Astrocyte of the spinal cord (primary cell): ENCODE results near the gene IL17RB.

Experiments
- DNase-seq: peaks from one replicate; pipeline ENCODE4 v3.0.0; 2011; ENCODE audit warnings: low read depth, low spot score
- H3K4me3 ChIP-seq: 2 replicates; pipeline ENCODE4 v1.5.1; 2011; ENCODE audit warnings: low read depth, mild to moderate bottlenecking, low read length, moderate library complexity
- in situ Hi-C: cut with HindIII; loops from 2 replicates; pipeline ENCODE4 v1.10.0; 2017; ENCODE audit warnings: low sequenced_read_pairs
- TF ChIP-seq, protein P1 (sequence below): IDR thresholded peaks from 2 replicates; pipeline ENCODE4 v1.5.1; 2012; ENCODE audit warnings: low read depth, mild to moderate bottlenecking, low read length, inconsistent platforms

Gene IL17RB

GRCh38 chr3:53817809-53818208 lies 28.6 kb upstream of the IL17RB start:
- in situ Hi-C loops: no loop called here
- TF ChIP-seq, protein P1, sequence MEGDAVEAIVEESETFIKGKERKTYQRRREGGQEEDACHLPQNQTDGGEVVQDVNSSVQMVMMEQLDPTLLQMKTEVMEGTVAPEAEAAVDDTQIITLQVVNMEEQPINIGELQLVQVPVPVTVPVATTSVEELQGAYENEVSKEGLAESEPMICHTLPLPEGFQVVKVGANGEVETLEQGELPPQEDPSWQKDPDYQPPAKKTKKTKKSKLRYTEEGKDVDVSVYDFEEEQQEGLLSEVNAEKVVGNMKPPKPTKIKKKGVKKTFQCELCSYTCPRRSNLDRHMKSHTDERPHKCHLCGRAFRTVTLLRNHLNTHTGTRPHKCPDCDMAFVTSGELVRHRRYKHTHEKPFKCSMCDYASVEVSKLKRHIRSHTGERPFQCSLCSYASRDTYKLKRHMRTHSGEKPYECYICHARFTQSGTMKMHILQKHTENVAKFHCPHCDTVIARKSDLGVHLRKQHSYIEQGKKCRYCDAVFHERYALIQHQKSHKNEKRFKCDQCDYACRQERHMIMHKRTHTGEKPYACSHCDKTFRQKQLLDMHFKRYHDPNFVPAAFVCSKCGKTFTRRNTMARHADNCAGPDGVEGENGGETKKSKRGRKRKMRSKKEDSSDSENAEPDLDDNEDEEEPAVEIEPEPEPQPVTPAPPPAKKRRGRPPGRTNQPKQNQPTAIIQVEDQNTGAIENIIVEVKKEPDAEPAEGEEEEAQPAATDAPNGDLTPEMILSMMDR: no peak
- no peak overlapping the region for H3K4me3 ChIP-seq
- DNase-seq: no peak

GRCh38 chr3:53818221-53819162 lies 27.9 kb upstream of the IL17RB start:
- H3K4me3 ChIP-seq: no peak overlapping the region
- TF ChIP-seq, protein P1: no peak
- in situ Hi-C loops: no loop called here
- DNase-seq: no peak

GRCh38 chr3:53819163-53819868 lies 27.1 kb upstream of the IL17RB start:
- in situ Hi-C loops: no loop called here
- no peak overlapping the region for H3K4me3 ChIP-seq
- DNase-seq: no peak
- TF ChIP-seq, protein P1: no peak

DNA sequence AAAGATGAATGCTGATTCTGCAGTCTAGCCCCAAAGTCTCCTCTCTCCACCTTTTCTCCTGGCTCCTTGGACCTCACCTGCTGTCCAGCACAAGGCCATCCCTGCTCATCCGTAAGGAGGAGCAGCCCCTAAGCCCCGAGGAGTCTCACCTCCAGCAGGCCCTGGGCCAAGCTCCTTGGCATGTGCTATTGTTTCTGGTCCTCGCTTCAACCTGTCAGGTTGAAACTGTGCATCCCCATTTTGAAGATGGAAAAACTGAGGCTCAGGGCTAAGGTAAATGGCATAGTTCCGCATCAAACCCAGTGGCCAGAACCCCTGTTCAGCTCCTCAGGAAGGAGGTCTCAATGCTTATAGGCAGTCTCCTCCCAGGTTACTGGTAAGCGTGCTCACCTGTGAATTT lies 26.3 kb upstream of the IL17RB start:
- no peak overlapping the region for H3K4me3 ChIP-seq
- in situ Hi-C loops: no loop called here

DNA sequence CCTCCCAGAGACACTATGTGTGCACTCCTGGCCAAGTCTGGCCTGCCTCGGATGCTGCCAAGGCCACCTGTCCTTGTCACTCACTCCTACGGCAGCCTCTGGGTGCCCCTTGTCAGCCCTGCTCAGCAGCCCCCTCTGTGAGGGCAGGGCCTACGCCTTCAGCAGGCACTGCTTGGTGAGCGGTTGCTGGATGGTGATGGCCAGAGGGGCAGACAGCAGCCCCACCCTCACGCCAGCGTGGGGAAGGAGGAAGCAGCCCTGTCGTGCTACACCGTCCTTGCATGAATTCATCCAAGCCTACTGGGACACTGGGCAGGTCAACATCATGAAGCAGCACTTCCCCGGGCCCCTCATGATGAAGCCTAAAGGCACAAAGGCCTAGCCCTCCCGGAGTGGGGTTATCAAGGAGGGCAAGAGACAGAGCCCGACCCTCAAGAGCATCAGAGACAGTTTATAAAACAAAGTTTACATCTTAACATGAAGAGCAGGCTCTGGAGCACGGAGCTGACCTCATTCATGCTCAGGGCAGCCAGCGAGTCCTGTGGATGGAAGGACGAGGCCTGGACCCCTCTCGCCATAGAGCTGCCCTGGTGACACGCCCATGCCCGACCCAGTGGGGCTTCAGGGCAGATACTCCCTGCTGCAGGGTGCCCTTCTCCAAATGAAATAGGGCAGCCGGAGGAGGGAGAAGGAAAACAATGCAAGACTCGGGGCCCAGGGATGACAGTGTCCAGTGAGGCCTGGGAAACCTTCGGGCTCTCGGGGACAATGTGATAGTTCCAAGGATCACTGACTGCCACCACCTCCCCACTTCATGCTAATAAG lies 25.4 kb upstream of the IL17RB start:
- DNase-seq: no peak
- TF ChIP-seq, protein P1: no peak
- in situ Hi-C loops: no loop called here
- H3K4me3 ChIP-seq: no peak overlapping the region

More for the DNA sequence above, 26.3 kb upstream of the IL17RB start:
- TF ChIP-seq, protein P1: no peak
- no peak for DNase-seq

DNA sequence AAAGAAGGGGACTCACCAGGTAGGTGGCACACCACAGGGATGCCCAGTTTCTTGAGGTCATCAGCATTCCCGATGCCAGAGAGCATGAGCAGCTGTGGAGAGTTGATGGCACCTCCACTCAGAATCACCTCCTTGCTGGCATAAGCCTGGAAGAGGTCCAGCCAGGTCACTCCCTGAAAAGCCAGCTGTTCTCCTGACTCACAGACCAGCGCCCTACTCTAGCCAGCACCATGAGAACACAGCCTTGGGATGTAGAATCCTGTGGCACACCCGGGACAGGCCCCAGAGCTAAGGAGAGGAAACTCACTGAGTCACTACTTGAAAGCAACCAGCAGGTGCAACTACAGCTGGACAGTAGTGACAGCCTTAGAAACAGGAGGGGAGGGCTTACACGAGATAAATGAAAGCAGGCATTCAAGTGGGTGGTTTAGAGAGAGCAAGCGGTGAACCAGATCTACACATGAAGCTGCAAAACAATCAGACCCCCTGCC lies 24.7 kb upstream of the IL17RB start:
- DNase-seq: no peak
- no peak overlapping the region for H3K4me3 ChIP-seq
- TF ChIP-seq, protein P1: no peak
- in situ Hi-C loops: no loop called here
